BE2C (cell line): ENCODE measurements around the gene SLC25A40.
"Not testable (repeated sequence)": the region's sequence is repeated elsewhere in the genome, so short reads cannot be mapped to it uniquely, and the experiment has no call there.

Experiments
- DNase-seq: peaks from one replicate; pipeline ENCODE4 v3.0.0-alpha.2; 2020
- H3K27me3 ChIP-seq: fragments of 250-450 bp; sonication (Bioruptor Pico); 2 replicates; pipeline ENCODE4 v1.5.1; 2020; ENCODE audit warnings: mild to moderate bottlenecking
- H3K36me3 ChIP-seq: fragments of 250-450 bp; sonication (Bioruptor Pico); 2 replicates; pipeline ENCODE4 v1.5.1; 2020; ENCODE audit warnings: mild to moderate bottlenecking
- H3K4me1 ChIP-seq: fragments of 250-450 bp; sonication (Bioruptor Pico); 2 replicates; pipeline ENCODE4 v1.5.1; 2020
- H3K4me3 ChIP-seq: 2 replicates; pipeline ENCODE4 v1.5.1; 2011; ENCODE audit warnings: low read depth, low read length
- H3K9me3 ChIP-seq: fragments of 250-450 bp; sonication (Bioruptor Pico); 2 replicates; pipeline ENCODE4 v1.5.1; 2020
- TF ChIP-seq, protein P1 (sequence below): IDR thresholded peaks from 2 replicates; pipeline ENCODE4 v1.5.1; 2012; ENCODE audit warnings: mild to moderate bottlenecking, low read depth, low read length

The SLC25A40 gene

DNA sequence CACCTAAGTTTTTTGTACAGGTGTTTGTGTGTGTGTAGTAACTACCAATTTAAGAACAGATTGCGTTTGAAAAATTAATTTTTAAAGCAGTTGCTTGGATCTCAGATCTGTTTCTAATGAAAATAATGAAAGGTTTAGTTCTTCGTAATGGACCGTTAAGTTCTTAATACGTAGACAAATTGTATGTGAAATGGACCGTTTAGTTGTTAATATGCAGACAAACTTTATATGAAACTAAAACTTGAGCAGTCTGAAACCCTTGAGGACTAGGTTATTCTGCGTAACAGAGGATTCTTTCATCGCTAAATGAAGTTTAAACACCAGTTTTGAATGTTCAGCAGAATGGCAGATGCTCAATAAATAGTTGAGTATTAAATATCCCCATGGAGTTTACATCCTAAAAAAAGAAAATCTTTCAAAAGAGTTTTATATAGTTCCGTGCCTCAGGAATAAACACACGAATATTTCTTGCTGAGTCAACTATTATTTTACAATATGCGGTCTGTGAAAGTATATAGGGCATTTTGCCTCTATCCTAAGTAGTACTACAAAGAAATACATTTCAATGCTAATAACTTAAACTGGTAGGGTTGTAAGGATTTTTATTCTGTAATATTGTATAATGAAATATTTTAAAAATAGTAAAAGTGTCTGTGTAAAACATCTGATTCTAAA, 1.3 kb upstream of the SLC25A40 start:
- H3K4me1 ChIP-seq: no peaks in the 10 kb centered on the region
- H3K27me3 ChIP-seq: no peaks in the 10 kb centered on the region
- TF ChIP-seq, protein P1, sequence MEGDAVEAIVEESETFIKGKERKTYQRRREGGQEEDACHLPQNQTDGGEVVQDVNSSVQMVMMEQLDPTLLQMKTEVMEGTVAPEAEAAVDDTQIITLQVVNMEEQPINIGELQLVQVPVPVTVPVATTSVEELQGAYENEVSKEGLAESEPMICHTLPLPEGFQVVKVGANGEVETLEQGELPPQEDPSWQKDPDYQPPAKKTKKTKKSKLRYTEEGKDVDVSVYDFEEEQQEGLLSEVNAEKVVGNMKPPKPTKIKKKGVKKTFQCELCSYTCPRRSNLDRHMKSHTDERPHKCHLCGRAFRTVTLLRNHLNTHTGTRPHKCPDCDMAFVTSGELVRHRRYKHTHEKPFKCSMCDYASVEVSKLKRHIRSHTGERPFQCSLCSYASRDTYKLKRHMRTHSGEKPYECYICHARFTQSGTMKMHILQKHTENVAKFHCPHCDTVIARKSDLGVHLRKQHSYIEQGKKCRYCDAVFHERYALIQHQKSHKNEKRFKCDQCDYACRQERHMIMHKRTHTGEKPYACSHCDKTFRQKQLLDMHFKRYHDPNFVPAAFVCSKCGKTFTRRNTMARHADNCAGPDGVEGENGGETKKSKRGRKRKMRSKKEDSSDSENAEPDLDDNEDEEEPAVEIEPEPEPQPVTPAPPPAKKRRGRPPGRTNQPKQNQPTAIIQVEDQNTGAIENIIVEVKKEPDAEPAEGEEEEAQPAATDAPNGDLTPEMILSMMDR: no peak
- H3K4me3 ChIP-seq: peak overlapping the region; percentile 89
- DNase-seq: no peak
- H3K9me3 ChIP-seq: no peaks in the 10 kb centered on the region
- peaks cover 12% of the 10 kb centered on the region for H3K36me3 ChIP-seq

DNA sequence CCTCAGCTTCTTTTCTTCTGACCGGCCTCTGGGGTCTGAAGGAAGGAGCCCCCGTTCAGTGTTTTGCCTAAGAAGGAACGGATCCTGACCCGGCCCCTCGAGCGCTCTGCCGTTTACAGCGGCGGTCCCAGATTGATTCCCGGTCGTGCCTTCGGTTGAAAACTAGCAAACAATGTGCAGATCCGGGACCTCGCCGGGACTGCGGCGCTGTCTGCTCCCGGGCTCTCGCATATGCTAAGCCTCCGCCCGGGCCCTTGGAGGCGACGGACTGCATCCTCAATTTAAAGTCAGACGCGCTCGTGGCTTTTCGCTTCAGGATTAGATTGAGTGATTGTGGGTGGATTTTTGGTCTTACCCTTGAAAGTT, 692 bp upstream of the SLC25A40 start:
- no peaks in the 10 kb centered on the region for H3K4me1 ChIP-seq
- peaks cover 12% of the 10 kb centered on the region for H3K36me3 ChIP-seq
- TF ChIP-seq, protein P1: no peak
- no peaks in the 10 kb centered on the region for H3K9me3 ChIP-seq
- no peaks in the 10 kb centered on the region for H3K27me3 ChIP-seq
- H3K4me3 ChIP-seq: peak overlapping the region; percentile 89
- peak; percentile 46 for DNase-seq

DNA sequence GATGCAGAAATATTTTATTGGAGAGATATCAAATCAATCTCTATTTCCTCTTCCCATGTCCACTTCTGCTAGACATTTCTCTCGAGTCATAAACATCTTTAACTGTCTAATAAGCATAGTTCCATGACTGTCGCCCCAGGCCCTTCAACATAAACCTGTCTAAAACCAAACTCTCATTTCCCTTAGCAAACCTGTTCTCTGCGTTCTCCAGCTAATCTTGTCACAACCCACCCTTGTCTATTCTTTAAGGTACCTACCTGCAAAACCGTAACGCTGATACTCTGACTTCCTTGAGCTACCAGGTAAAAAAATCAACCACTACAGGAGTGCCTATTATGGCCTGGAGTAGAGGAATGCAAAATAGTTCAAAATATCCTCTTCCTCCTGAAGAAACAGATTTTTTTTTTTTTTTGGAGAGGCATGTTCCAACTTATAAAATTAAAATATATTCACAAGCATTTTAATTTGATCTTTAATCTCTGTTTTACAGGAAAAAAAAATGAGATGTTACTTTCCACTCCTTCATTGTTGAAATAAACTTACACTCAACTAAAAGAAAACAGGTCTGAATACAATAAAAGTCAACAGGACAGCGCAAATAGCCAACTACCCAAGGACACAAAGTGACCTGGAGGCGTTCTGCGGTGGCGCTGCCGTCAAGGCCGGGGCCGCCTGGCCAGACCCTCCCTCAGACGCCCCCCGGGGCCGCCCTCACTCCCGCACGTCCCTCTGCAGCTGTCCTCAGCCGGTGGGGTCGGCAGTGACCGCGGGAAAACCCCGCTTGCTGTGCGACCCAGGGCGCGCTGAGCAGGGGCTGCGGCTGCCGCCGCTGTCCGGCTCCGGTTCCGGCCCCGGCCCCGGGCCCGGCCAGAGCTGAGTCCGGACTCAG, 765 bp downstream of the SLC25A40 start:
- no peak for DNase-seq
- Histone ChIP-seq H3K4me1 (no peaks in the 10 kb centered on the region), H3K27me3 (no peaks in the 10 kb centered on the region), H3K9me3 (no peaks in the 10 kb centered on the region), H3K4me3 (peak overlapping the region; percentile 89), H3K36me3 (peaks cover 5% of the 10 kb centered on the region)
- TF ChIP-seq, protein P1: no peak

DNA sequence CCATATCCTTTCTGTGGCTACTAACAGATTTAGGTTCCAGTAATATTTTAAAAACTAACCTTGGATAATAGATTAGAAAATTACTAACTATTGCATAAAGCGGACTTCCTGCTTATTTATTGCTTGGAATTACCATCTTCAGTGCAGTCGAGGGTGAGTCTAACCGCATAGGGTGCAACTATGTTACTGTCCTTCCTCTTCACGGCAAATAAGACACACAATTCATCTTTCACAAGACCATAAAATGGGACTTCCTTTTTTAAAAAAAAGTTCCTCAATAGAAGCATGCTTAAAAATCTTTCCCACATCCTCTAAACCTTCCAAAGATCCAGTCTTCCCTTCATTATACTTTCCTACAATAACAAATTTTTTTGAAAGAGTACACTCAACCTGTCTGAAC, 2.1 kb downstream of the SLC25A40 start:
- no peaks in the 10 kb centered on the region; the same call in 1 of the 2 replicates for H3K36me3 ChIP-seq
- H3K9me3 ChIP-seq: no peaks in the 10 kb centered on the region
- H3K27me3 ChIP-seq: no peaks in the 10 kb centered on the region
- DNase-seq: no peak
- H3K4me3 ChIP-seq: no peak overlapping the region
- no peaks in the 10 kb centered on the region for H3K4me1 ChIP-seq
- TF ChIP-seq, protein P1: no peak

DNA sequence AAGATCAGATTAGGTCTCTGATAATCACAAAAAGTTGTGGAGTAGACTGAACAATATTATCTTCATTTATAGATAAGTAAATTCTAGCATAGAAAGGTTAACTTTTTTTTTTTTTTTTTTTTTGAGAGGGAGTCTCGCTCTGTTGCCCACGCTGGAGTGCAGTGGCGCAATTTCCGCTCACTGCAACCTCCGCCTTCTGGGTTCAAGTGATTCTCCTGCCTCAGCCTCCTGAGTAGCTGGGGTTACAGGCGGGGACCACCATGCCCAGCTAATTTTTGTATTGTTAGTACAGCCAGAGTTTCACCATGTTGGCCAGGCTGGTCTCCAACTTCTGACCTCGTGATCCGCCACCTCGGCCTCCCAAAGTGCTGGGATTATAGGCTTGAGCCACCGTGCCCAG, 2.8 kb downstream of the SLC25A40 start:
- H3K4me3 ChIP-seq, H3K36me3 ChIP-seq, DNase-seq, H3K4me1 ChIP-seq, H3K27me3 ChIP-seq, H3K9me3 ChIP-seq: not testable (repeated sequence)

DNA sequence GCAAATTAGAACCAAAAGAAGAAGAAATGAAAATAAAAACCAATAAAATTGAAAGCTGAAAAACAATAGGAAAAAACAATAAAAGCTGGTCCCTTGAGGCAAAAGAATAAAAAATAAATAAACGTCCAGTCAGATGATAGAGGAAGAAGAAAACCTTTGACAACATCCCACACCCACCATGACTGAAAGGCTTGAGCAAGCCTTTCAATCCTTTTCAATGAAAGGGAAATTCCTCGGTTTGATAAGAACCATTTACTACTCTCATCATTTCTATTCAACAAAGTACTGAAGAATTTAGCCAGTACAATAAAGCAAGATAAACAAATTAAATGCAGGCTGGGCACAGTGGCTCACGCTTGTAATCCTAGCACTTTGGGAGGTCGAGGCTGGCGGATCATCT, 3.8 kb downstream of the SLC25A40 start:
- TF ChIP-seq, protein P1: no peak
- no peak overlapping the region for H3K4me3 ChIP-seq
- no peaks in the 10 kb centered on the region for H3K36me3 ChIP-seq
- H3K4me1 ChIP-seq: no peaks in the 10 kb centered on the region
- no peaks in the 10 kb centered on the region for H3K27me3 ChIP-seq
- H3K9me3 ChIP-seq: no peaks in the 10 kb centered on the region
- DNase-seq: no peak
